Lower leg skin (tissue), 4 donors: ENCODE data around the gene EHMT1. TPM values are rescaled to one million over a fixed set of nuclear protein-coding genes. Genes with fewer than 3 reads are reported as not detected.

Experiments used
- DNase-seq, 2 donors: peaks; one replicate each; pipeline ENCODE4 v3.0.0-alpha.2; 2019; ENCODE audit warnings: low spot score in 2 of 2
- H3K4me3 ChIP-seq: fragments of 200-600 bp; sonication (generic); 2 replicates; pipeline ENCODE4 v1.5.1; 2017; ENCODE audit warnings: mild to moderate bottlenecking, low read depth; ENCODE audit not compliant: poor library complexity, severe bottlenecking
- POLR2A ChIP-seq, 2 donors: fragments of 450-650 bp; IDR thresholded peaks; one replicate each; pipeline ENCODE4 v1.6.1; 2016 to 2017; ENCODE audit warnings: antibody characterized with exemption in 2 of 2, mild to moderate bottlenecking in 1 of 2, moderate library complexity in 1 of 2
- WGBS, 2 donors: methylation state at CpG; one replicate each; pipeline ENCODE4 v1.1.5; 2018; 5-methylcytosine and 5-hydroxymethylcytosine counted together
- intact Hi-C: fragments of 100-400 bp; cut with DNase I; formaldehyde crosslinking; loops from one replicate; pipeline ENCODE4 v1.15.0; 2023; ENCODE audit warnings: low total_unique reads
- total RNA-seq, 4 donors: library from RNA; depleted of rRNA; stranded (reverse); fragments of >200 nt; gene quantifications; one replicate each; pipeline ENCODE4 v1.1.0, GENCODE V29; 2016
- TF ChIP-seq, protein P1 (sequence below), 3 donors: fragments of 450-650 bp; IDR thresholded peaks; one replicate each; pipeline ENCODE4 v1.5.1; 2016; ENCODE audit warnings: antibody characterized with exemption in 3 of 3, mild to moderate bottlenecking in 3 of 3, moderate library complexity in 2 of 3

Gene EHMT1
- total RNA-seq, 4 donors from 2014 or later = 64.2 to 128 (median 73.2) TPM

DNA sequence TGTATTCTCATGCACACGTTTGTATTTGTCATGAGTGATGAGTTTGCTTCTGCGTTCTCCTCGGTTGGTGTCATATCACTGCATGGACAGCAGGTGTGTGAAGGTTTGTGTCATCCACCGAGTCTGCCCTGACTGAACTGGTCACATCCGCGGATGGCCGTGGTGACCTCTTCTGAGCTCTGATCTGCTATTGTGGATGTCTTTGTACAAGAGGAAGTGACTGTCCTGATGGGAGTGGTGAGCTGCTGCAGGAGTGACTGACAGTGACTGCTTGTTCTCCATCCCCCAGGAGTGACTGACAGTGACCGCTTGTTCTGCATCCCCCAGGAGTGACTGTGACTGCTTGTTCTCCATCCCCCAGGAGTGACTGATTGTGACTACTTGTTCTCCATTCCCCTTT is 69.9 kb downstream of the EHMT1 start:
- WGBS, 2 donors = 74 to 80% methylated on average over 8 of the region's 8 CpGs
- TF ChIP-seq, protein P1, sequence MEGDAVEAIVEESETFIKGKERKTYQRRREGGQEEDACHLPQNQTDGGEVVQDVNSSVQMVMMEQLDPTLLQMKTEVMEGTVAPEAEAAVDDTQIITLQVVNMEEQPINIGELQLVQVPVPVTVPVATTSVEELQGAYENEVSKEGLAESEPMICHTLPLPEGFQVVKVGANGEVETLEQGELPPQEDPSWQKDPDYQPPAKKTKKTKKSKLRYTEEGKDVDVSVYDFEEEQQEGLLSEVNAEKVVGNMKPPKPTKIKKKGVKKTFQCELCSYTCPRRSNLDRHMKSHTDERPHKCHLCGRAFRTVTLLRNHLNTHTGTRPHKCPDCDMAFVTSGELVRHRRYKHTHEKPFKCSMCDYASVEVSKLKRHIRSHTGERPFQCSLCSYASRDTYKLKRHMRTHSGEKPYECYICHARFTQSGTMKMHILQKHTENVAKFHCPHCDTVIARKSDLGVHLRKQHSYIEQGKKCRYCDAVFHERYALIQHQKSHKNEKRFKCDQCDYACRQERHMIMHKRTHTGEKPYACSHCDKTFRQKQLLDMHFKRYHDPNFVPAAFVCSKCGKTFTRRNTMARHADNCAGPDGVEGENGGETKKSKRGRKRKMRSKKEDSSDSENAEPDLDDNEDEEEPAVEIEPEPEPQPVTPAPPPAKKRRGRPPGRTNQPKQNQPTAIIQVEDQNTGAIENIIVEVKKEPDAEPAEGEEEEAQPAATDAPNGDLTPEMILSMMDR (IDR thresholded peaks at IDR 0.05) = no peak
- TF ChIP-seq POLR2A (IDR thresholded peaks at IDR 0.05) = no peak
- no peak for DNase-seq
- no peak overlapping the region for H3K4me3 ChIP-seq
- intact Hi-C loops = no loop called here

DNA sequence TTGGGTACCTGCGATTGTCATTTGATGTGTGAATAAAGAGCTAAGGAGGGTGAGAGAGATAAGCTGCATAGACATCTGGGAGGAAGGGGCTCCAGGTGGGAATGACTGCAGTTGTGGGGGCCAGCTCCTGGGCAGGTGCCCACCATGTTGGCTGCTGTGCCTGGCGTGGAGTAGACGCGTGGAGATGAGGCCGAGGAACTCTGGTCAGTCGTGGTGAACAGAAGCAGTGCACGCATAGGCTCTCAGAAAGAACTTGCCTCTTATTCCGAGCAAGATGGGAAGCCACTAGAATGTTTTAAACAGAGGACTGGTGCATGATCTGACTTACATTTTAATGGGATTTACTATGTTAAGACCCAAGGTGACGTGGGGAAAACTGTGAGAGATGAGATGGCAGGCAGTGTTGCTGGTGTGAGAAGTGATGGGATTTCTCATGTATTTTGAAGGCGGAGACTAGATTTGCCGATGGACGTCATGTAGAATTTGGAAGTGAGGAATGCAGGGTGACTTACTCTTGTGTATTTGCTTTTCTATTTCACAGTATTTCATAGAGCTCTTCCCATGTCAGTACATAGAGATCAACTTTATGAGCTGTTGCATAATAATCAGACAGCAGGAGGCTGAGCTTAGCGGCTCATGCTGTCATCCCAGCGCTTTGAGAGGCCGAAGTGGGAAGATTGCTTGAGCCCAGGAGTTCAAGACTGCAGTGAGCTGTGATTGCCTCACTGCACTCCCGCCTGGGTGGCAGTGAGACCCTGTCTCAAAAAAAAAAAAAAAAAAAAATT is 71.1 kb downstream of the EHMT1 start:
- WGBS, 2 donors = 88% methylated on average over 16 of the region's 16 CpGs

GRCh38 chr9:137690930-137691645 is 72.3 kb downstream of the EHMT1 start:
- no peak overlapping the region for H3K4me3 ChIP-seq
- intact Hi-C loops = no loop called here
- DNase-seq = no peak
- no peak for TF ChIP-seq POLR2A (IDR thresholded peaks at IDR 0.05)
- TF ChIP-seq, protein P1 (IDR thresholded peaks at IDR 0.05) = no peak
- WGBS, 2 donors = 91 to 96% methylated on average over 6 of the region's 6 CpGs

More for the DNA sequence above, 71.1 kb downstream of the EHMT1 start:
- intact Hi-C loops = no loop called here
- DNase-seq = no peak
- H3K4me3 ChIP-seq = no peak overlapping the region
- TF ChIP-seq POLR2A (IDR thresholded peaks at IDR 0.05) = no peak
- TF ChIP-seq, protein P1 (IDR thresholded peaks at IDR 0.05) = no peak

GRCh38 chr9:137691646-137692351 is 73.0 kb downstream of the EHMT1 start:
- no peak overlapping the region for H3K4me3 ChIP-seq
- DNase-seq = no peak
- TF ChIP-seq POLR2A (IDR thresholded peaks at IDR 0.05) = no peak
- TF ChIP-seq, protein P1 (IDR thresholded peaks at IDR 0.05) = no peak
- intact Hi-C loops = no loop called here
- 79 to 84% methylated on average over 12 of the region's 12 CpGs for WGBS, 2 donors

GRCh38 chr9:137694236-137694959 is 75.6 kb downstream of the EHMT1 start:
- H3K4me3 ChIP-seq = no peak overlapping the region
- 89 to 91% methylated on average over 30 to 36 of the region's 36 CpGs for WGBS, 2 donors
- intact Hi-C loops = no loop called here
- TF ChIP-seq, protein P1 (IDR thresholded peaks at IDR 0.05) = no peak
- no peak for TF ChIP-seq POLR2A (IDR thresholded peaks at IDR 0.05)
- no peak for DNase-seq
